HG03432 (cell line): ENCODE measurements around the gene OR10J1.
"Not testable (repeated sequence)": the region's sequence is repeated elsewhere in the genome, so short reads cannot be mapped to it uniquely, and the experiment has no call there.

ENCODE experiments used
- ATAC-seq: cut with Tn5 transposase; IDR thresholded peaks from one replicate; pipeline ENCODE4 v1.9.1; 2021; ENCODE audit warnings: mild to moderate bottlenecking, moderate library complexity; ENCODE audit not compliant: unreplicated experiment

OR10J1 gene, protein sequence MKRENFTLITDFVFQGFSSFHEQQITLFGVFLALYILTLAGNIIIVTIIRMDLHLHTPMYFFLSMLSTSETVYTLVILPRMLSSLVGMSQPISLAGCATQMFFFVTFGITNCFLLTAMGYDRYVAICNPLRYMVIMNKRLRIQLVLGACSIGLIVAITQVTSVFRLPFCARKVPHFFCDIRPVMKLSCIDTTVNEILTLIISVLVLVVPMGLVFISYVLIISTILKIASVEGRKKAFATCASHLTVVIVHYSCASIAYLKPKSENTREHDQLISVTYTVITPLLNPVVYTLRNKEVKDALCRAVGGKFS

DNA sequence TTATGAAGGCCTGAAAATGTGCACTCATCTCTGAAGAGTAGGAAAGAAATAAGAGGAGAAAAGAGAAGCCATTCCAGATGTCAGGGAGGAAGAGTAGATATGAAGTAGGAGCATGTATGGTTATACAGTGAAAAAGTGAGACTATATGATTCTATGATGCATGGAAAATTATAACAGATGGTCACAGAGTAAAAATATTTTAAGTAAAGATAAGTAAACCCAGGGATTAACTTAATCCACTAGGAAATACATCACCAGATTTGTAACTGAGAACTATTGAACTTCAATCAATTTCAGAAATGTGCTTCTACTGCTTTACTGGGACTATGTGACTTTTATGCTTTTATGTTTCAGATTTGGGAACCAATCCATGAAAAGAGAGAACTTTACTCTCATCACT lies at the start of gene OR10J1:
Gene OR10J1, plus strand, starts transcription at position 301 of the 400 bp plus-strand sequence. Its CDS starts 70 bp downstream, at position 371.
- ATAC-seq: no peak

DNA sequence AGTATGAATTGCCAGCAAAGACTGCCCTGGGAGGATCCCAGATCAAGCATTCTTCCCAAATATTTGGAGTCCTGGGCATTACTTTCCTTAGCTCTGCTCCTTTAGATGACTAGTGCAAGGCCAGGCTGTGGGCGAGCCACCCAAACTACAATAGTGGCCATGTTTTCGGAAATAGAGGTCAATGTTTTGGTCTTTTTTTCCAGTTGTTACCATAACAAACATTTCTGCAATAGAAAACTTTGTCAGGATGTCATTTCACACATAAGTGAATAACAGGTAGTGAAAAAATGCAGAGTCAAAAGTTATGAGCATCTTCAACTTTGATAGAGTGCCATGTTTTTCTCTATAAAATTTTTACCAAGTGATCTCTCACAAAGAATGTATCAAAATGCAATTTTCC lies 32.7 kb upstream of the OR10J1 start:
- ATAC-seq: no peak

DNA sequence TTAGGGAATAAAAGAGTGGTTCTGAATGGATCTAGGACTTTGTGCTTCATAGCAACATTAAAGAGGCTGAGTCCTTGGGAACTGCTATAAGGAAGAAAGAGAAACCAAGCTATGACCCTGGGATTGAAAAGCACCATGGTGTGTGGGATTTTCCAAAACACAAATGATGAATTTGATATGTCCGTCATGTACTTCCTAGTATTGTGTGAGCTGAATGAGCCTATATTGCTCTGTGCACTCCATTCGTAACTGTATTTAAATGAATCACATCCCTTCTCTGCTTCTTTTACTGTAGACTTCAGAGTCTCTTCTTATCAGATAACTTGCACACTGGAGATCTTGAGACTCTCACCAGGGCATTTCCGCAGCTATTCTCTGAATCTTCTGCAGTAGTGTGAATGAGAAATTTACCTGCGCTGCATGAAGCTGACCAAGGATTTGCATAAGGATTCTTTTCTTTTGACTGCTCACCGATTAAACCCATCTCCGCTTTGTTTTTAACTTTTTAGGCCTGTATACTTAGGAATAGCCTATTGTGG lies 30.6 kb upstream of the OR10J1 start:
- ATAC-seq: no peak

DNA sequence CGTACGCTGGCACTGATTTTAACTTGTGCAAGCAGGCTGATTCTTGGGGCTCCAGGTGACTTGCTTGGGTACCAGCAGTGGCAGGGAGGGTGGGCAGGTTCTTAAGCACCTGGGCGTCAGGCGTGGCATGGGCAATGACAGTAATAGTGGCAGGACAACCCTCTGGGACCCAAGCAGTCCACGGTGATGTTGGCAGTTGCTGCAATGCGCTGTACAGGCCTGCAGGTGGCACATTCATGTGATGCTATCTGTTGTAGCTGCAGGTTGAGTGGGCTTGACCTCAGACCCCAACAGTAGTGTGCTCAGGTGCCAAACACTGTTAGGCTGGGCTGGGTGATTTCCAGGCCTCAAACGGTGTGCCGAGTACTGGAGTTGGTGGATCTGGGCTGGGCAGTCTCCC lies 17.7 kb upstream of the OR10J1 start:
- ATAC-seq: no peak

DNA sequence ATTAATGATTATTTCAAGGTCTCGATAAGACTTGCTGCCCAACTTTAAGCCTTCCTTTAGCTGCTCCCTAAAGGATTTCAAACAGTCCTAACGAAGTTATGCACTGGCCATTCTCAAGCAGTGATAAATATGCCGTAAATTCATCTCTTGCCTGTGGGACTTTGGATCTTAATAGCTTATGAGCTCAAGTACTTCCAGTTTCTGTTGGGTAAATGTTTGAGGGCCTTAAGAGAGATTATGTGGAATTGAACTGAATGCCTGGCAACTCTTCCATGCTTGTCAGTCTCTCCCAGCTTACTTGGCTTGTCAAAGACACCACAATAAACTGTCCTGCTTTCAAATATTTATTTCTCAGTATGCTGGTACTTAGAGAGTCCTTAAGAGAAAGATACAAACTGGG lies 11.0 kb upstream of the OR10J1 start:
- no peak for ATAC-seq

DNA sequence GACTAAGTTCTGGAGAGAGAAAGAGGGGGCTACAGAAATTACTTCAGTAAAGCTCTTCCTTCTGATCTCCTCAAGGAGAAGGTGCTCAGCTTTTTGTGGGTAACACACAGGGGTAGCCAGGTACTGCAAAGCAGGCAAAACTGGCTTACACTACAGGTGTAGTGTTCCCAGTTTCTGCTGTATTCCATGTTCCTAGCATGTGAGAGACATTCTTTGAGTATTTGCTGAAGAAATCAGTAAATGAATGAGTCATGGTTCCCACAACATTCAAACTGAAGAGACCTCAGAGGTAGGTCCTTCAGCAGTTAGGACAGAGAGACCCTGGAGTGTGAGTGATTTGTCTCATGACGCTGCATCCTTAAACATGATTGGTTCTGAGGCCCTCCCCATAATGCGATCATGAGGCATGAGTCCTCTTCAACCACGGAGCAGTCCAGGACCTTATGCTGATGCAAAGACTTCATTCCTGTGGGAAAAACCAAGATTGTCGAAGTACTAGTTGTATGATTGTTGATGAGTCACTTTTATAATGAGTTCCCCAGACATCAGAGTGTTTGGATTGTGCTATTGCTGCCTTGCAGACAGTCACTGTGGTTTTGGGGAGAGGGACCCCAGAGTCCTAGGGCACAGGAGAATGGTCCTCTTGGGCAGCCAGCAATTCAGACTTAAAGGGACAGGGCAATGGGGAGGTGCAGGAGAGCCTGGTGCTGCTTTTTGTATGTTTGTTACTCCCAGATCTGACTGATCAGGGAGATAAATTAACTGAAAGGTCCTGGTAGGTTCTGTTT lies 10.3 kb upstream of the OR10J1 start:
- no peak for ATAC-seq

DNA sequence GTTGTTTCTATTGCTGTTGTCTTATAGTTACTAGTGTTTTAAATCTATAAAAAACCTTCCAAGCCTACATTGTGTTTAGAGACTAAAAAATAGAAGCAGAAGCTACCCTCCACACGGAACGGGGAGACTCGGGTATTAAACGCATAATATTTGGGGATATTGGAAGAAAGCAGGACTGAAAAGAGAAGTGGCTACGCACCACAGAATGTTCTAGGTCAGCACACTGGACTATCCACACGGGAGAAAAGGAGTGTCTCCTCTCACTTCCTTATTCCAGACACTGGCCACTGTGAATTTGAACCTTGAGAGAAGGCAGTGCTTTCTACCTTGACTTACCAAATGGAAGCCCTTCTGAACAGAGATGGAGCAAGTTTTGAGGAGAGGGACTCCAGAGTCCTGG lies 8.5 kb upstream of the OR10J1 start:
- ATAC-seq: no peak

DNA sequence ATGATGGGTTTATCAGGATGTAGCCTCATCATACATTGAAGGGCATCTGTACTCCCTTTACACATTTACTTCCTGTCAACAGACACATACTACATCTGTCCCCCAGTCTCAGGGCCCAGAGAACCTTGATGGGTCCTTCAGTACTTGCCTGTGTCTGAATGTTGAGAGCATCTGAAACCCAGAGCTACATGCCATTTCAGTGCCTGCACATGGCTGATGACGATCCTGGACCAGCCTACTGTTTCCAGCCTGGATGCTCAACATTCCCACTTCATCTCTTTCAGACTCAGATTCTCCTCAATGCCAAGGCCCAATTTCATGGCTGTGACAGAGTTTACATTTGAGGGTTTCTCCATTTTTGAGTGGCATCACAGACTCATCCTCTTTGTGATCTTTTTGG lies 7.6 kb upstream of the OR10J1 start, which contains the start of gene OR10J4:
Gene OR10J4, plus strand, starts transcription at position 301 of the 400 bp plus-strand sequence.
- no peak for ATAC-seq

DNA sequence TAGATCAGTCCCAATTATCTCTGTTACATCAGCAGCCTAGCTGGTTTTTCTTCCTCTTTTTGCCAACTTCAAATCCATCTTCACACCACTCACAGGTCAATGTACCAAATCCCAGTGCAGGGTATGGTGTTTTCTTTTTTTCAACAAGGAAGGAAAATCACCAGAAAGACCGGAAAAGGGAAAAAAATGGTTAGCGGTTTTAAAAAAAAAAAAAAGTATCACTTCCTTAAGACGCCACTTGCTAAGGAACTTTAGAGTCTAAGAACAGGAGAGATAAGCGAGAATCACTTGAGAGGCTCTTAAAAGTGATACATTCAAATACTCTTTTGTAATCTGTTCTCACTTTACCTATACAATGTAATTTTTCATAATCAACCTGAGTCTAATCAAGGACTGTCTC lies 3.1 kb upstream of the OR10J1 start:
- ATAC-seq: no peak

DNA sequence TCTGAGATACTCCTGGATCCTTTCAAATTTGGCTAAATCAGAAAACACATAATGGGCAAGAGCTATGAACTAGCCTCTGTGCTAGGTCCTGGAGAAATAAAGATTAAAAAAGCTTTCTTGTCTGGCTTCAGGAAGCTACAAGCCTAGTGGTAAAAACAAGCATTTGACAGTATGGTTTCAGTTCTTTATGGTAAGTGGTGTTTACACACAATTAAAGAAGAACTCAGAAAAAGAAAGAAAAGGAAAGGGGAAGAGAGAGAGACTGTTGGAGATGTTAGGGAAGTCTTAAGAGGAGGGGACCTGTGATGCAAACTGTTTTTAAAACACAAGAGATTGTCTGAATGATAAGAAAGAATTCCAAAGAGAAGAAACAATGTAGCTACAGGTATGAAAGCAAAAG lies 1.8 kb downstream of the OR10J1 start:
- no peak for ATAC-seq

DNA sequence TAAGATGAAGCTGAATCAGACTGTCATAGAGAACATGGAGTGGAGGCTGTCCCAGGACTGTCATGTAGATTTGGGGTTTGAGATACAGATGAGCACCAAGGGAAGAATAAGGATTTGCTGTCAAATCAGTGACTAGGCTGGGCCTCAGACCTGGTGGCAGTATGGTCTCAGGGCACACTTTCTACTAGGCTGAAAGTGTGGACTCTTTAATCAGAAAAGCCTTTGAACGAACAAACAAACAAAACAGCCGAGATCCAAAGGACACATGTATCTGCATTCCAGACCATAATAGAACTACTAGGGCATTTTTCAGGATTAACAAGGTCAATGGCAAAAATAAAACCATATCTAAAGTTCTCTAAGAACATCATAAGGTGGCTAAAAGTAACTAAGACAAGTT lies 2.9 kb downstream of the OR10J1 start:
- ATAC-seq: no peak

DNA sequence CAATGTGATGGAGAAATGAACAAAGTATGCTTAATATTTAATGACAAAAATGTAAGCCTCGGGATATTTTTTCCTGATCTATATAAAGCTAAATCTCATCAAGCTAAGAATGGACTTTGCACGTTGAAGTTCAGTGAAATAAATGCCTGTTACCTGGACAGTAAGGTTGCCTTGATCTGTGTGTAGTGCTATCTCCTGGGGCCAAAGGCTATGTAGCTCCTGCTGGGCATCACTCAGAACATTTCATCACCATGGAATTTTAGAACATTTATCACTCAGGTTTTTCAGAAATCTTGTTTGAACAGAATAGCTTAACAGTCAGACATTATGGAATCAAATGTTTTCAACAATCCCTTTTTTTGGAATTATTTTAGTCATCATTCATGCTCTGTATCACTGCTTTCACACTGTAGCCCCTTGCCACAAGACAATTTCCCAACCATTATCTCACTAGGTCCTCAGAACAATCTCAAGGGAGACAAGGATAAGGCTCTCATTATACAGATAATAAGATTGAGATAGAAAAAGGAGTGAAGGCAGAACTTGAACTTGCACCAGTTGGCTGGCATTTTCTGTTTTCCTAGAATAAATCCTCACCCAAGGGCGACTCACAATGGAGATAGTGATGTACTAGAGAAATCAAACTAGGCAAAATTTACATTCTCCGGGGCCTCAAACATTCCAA lies 3.7 kb downstream of the OR10J1 start:
- no peak for ATAC-seq

DNA sequence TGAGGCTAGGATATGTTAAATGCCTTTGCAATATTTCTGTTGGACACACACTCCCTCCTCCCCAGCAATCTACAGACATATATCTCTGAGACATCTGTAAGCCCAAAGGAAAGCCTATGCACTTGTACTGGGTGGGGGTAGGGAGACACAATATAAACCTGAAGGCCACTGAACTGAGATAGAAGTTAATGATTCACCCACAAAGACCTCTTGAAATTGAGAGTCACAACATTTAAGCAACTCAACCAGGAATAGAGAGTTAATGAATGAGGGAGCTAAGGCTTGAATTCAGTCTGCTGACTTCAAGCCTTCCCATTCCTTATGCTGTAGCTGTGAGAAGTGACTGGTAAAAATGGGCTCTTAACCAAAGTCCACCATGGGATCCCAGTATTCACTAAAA lies 5.0 kb downstream of the OR10J1 start:
- no peak for ATAC-seq

DNA sequence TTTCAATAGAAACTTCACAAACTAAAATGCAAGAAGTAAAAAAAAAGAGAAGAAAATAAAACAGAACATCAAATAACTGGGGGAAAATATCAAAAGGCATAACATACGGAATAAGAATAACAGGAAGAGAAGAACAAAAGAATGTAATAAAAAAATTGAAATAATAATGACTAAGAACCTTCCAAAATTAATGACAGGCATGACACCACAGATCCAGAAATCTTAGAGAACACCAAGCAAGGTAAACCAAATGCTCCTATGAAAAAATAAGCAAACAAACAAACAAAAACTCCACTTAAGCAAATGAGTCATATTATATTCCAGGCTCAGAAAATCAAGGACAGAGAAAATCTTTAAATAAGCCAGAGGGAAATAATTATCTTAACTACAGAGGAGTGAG lies 8.7 kb downstream of the OR10J1 start:
- ATAC-seq: no peak

DNA sequence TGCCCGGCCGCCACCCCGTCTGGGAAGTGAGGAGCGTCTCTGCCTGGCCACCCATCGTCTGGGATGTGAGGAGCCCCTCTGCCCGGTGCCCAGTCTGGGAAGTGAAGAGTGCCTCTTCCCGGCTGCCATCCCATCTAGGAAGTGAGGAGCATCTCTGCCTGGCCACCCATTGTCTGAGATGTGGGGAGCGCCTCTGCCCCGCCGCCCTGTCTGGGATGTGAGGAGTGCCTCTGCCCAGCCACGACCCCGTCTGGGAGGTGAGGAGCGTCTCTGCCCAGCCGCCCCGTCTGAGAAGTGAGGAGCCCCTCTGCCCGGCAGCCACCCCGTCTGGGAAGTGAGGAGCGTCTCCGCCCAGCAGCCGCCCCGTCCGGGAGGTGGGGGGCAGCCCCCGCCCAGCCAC lies 10.1 kb downstream of the OR10J1 start:
- ATAC-seq: not testable (repeated sequence)

DNA sequence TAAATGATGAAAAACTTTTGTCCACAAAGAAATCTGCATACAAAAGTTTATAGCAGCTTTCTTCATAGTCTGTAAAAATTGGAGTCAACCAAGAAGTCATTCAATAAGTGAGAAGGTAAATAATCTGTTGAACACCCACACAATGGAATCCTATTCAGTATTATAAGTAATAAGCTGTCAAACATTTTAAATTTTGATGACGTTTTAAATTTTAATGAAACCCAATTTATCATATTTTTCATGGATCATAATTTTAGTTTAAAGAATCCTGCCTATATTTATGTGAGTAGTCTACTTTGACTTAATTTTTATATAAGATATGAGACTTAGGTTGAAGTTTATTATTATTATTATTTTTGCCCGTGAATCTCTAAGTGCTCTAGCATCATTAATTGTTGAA lies 20.0 kb downstream of the OR10J1 start:
- no peak for ATAC-seq

DNA sequence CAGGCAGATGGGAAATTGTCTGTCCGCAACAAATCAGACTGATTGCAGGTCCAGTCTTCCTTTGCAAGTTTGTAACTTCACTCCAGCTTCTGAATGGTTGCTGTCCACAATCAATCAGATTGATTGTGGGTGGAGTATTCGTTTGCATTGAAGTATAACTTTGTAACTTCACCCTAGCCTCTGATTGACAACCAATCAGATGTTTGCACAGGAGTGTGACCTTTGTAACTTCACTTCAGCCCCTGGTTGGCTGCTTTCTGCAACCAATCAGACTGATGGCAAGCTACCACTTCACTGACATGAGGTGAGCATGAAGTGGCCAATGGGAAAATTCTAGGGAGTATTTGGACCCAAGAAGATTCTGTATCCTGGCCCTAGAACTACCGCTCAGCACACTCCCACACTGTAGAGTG lies 25.7 kb downstream of the OR10J1 start:
- ATAC-seq: no peak

DNA sequence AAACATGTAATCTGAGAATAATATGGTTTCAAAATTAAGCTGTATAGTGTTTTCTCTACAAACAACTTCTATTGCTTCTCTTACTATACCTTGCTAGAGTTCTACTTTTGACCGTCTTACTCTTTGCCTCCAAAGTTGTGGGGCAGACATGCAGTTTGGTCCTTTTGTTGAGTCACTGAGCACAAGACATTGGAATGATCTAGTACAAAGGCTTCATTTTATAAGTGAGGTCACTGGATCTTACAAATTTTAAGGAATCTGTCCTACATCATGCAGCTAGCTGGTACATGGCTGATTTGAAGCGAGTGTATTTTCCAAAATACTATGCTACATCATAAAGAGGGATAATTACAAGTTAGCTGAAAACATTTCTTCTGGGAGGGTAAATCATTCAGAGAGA lies 28.8 kb downstream of the OR10J1 start:
- ATAC-seq: no peak

DNA sequence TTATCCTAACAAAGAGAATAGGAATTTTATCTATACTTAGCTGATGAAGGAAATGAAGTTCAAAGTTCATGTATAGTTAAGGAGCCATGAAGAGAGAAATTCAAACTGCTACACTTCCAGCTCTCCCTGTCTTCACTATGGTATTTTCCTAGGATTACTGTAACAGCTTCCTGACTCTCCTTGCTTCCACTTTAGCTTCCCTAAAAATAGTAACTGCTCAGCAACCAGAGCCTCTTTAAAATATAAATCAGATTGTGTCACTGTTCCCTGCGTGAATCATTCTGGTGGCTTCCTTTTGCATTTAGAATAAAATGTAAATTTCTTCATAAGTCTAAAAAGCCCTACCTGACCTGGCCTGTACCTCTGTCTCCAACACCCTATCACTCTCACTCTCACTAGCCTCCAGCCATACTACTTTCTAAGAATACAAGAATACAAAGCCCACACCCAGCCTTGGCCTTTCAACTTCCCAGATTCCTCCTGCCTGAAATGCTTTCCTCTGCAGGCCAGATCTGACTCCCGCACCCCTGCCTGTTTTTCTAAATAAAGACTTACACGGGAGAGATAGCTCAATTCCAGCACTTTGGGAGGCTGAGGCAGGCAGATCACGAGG lies 30.5 kb downstream of the OR10J1 start:
- ATAC-seq: no peak

DNA sequence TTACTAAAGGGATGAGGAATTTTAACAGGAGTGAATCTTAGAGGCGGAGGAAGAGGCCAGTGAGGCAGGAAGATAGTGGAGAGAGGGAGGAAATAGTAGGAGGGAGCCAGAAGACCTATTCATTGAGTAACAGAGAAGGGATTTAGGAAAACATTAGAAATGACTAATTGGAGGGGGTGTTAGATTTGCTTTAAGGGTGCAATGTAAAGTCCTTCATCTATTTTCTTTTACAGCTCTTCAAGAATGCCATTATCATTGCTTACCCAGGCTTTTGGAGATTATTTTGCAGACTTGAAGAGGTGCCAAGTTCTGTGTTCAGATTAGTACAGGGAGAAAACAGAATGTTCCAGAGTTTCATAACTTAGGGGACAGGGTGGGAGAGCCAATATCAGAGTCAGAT lies 33.8 kb downstream of the OR10J1 start:
- ATAC-seq: no peak

DNA sequence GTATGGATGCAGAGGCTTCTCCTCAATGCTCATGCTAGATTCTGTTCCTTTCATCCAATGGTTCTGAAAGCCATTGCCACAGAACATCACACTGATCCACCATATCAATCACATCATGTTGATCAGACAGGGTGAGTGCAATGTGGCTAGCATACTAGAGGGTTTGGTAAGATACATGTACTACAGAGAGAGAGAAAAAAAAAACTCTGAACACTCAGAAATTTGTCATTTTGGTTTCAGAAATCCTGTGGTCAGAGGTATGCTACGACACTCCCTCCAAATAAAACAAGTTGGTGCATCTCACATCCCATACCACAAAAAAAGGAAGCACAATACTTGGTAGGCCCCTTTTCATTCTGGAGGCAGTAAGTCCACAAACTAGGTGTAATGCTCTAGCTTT lies 35.4 kb downstream of the OR10J1 start:
- no peak for ATAC-seq
